ENCODE results near the gene TRIP11.
"Not testable (repeated sequence)": the region's sequence is repeated elsewhere in the genome, so short reads cannot be mapped to it uniquely, and the experiment has no call there.

DNA sequence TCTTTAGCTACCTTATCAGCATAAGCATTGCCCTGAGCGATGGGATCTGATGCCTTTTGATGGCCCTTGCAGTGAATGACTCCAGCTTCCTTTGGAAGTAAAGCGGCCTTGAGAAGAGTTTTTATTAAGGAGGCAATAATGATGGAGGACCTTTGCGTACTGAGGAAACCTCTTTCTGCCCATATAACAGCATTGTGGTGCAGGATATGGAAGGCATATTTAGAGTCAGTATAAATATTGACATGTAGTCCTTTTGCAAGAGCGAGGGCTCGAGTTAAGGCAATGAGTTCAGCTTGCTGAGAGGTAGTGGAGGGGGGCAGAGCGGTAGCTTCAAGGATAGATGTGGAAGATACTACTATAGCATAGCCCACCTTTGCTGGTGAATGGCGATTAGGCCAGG is 6.0 kb upstream of the TRIP11 start:
- TF ChIP-seq, protein P1, sequence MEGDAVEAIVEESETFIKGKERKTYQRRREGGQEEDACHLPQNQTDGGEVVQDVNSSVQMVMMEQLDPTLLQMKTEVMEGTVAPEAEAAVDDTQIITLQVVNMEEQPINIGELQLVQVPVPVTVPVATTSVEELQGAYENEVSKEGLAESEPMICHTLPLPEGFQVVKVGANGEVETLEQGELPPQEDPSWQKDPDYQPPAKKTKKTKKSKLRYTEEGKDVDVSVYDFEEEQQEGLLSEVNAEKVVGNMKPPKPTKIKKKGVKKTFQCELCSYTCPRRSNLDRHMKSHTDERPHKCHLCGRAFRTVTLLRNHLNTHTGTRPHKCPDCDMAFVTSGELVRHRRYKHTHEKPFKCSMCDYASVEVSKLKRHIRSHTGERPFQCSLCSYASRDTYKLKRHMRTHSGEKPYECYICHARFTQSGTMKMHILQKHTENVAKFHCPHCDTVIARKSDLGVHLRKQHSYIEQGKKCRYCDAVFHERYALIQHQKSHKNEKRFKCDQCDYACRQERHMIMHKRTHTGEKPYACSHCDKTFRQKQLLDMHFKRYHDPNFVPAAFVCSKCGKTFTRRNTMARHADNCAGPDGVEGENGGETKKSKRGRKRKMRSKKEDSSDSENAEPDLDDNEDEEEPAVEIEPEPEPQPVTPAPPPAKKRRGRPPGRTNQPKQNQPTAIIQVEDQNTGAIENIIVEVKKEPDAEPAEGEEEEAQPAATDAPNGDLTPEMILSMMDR (conservative IDR thresholded peaks at IDR 0.05; ENCODE audit: low read length), result not testable (repeated sequence)
- not testable (repeated sequence) for TF ChIP-seq EZH2phosphoT487 (IDR thresholded peaks at IDR 0.05; ENCODE audit: borderline replicate concordance, low read depth, low read length)

Measured in OCI-LY7 (cell line).